Measurements from ENCODE around the gene ZNF780A.
"Not testable (repeated sequence)": the region's sequence is repeated elsewhere in the genome, so short reads cannot be mapped to it uniquely, and the experiment has no call there.

ZNF780A gene

DNA sequence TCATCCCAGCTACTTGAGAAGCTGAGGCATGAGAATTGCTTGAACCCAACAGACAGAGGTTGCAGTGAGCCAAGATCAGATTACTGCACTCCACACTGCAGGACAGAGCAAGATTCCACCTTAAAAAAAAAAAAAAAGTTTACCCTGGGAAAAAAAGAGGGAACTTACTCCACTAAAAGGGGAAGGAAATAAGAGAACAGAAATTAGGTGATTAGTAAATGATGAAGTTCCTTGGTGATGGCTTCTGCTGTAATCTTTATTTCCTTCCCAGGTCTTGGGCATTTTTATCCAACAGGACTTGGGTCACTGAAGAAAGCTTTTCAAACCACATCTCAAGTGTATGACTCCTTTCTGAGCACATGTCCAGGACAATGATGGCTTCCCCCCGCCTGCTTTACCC, 9.3 kb downstream of the ZNF780A start:
- no peak for DNase-seq

DNA sequence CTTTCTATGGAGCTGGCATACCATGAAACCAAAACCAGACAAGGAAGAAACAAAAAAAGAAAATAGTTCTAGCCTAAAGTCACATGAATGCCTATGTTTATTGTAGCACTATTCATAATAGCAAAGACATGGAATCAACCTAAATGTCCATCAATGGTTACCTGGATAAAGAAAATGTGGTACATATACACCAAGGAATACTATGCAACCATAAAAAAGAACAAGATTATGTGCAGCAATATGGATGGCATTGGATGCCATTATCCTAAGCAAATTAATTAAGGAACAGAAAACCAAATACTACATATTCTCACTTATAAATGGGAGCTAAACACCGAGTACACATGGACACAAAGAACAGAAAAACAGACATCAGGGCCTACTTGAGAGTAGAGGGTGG, 10.5 kb downstream of the ZNF780A start:
- DNase-seq = no peak

DNA sequence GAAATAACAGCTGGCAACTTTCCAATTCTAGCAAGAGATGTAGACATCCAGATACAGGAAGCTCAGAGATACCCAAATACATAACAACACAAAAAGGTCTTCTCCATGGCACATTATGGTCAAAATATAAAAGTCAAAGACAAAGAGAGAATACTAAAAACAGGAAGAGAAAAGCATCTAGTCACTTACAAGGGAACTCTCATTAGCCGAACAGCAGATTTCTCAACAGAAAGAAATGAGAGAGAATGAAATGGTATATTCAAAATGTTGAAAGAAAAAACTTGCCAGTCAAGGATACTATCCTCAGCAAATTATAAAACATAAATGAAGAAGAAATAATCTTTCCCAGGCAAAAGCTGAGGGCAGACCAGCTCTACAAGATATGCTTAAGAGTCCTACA, 12.4 kb downstream of the ZNF780A start:
- DNase-seq = no peak

DNA sequence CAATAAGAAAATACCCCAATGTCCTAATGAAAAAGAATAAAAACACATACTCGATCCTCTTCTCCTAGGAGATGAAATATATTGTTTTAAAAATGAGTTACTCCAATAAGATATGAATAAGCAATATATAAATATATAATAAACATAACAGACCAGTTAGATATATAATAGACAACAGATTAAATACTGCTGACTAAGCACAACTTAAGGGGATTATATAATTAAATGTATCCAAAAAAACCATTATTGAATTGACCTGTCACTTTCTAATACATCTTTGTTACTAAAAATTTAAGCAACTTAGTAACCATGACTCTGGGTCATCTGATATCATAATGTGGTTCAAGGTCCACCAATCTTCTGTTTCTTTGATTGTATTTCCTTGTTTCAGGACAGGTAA, 20.7 kb downstream of the ZNF780A start:
- DNase-seq = no peak

DNA sequence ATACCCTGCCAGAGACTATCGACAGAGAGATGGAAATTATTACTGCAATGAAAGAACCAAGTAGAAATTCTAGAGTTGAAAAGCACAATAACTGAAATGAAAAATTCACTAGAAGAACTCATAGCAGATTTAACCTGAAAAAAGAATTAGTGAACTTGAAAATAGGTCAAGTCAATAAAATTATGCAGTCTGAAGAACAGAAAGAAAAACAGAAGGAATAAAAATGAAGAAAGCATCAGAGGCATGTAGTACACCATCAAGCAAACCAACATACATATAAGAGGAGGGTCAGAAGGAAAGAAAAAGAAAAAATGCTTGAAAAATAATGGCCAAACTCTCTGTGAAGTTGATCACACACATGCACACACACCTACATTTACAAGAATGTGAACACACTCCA, 31.1 kb downstream of the ZNF780A start:
- DNase-seq = no peak

DNA sequence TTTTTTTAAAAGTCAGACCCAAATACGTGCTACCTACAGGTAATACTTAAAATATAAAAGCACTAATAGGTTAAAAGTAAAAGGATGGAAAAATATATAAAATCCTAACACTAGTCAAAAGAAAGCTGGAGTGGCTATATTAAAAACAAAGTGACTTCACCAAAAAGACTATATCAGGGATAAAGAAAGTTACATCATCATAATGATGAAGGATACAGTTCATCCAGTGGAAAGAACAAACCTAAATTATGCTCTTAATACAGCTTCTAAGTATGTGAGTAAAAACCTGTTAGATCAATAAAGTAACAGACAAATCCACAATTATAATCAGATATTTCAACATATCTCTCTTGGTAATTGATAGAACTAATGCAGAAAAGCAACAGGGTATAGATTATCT, 33.6 kb downstream of the ZNF780A start:
- no peak for DNase-seq

DNA sequence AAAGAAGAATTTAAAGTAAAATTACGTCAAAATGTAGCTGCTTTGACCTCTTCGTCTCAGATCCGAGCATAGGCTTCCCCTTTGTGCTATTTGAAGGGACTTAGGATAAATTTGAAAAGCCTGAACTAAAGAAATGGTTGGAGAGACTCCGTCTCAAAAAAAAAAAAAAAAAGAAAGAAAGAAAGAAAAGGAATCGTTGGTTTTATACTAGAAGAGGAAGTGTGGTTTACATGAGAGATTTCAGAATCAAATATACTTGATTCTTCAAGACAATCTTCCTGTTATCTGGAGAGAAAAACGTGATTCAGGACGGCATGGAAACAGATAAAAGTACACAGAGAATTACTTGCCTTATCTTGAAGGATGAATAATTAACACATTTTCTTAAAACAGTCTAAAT, 34.2 kb downstream of the ZNF780A start:
- no peak for DNase-seq

DNA sequence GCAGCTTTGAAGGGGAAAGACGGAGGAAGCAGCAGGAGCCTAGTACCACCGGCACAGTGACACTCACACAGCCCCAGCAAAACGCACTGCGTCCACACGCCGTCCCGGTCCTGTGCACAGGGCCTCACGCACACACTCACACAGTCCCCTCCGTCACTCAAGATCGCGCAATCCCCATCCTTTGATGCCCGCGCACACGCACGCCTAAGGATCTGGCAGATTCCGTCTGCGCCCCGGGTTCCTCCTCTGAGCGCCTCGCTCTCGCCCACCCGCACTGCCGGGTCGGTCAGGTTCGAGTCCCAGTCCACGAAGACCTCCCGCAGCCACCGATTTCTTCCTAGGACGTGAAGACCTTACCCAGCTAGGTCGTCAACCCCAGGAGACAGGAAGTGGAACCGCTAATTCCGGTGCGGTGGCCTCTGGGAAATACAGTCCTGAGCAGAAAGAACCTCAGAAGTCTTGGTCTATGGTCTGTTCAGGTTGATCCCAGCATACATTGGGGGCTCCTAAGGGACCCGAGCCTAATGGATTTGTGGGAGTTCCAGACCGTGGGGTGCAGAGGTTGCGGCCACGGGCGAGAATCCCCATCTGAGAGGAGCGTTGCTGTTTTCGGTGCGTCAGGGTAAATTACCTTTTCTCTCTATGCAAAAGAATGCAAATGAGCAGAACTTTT, 34.8 kb downstream of the ZNF780A start, which contains the start of gene ZNF780B:
TSS of gene ZNF780B (minus strand) at position 400 of the 673 bp plus-strand sequence. CDS start 5,899 bp downstream, outside the sequence.
- peak; percentile 64 for DNase-seq

DNA sequence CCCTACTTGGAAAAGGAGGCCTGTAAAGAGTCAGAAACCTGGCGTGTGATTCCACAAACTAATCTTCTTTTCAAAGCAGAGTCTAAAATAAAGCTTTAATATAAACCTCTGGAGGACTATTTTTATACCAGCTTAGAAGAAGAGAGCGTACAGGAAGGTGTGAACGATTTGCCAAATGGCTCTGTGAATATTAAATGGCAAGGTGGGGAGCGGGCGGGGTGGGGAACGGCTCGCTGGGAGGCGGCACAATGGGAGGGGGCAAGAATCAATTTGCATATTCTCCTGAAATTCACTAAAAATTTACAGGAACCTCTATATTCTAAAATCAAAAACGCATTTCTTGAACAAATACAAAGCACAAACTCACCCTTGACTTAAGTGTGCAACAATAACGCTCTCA, 35.7 kb downstream of the ZNF780A start:
- no peak for DNase-seq

DNA sequence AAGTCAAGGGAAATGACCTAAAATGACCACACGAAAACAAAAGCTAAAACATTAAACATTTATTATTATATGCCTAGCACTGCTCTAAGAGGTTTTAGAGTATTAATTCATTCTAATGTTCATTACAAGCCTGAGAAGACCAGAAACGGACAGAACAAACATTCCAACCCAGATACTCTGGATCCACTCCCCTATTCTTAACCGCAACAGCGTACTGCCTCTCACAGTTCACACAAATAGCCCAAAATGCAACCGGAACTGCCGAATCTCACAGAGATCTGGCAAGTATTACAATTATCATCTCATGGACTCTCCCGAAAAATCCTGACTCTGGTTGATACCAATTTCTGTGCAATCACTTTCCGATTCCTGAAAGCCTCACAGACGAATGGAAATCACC, 36.1 kb downstream of the ZNF780A start:
- no peak for DNase-seq

DNA sequence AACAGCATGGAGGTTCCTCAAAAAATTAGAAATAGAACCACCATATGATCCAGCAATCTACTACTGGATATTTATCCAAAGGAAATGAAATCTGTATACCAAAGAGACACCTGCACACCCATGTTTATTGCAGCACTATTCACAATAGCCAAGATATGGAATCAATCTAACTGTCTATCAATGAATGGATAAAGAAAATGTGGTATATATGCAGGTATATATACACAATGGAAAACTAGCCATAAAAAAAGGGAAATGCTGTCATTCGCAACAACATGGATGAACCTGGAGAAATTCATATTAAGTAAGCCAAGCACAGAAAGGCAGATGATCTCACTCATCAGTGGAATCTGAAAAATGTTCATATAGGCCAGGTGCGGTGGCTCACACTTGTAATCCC, 37.3 kb downstream of the ZNF780A start:
- no peak for DNase-seq

DNA sequence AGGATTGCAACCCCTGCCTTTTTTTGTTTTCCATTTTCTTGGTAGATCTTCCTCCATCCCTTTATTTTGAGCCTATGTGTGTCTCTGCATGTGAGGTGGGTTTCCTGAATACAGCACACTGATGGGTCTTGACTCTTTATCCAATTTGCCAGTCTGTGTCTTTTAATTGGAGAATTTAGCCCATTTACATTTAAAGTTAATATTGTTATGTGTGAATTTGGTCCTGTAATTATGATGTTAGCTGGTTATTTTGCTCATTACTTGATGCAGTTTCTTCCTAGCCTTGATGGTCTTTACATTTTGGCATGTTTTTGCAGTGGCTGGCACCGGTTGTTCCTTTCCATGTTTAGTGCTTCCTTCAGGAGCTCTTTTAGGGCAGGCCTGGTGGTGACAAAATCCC, 49.0 kb downstream of the ZNF780A start:
- not testable (repeated sequence) for DNase-seq

DNA sequence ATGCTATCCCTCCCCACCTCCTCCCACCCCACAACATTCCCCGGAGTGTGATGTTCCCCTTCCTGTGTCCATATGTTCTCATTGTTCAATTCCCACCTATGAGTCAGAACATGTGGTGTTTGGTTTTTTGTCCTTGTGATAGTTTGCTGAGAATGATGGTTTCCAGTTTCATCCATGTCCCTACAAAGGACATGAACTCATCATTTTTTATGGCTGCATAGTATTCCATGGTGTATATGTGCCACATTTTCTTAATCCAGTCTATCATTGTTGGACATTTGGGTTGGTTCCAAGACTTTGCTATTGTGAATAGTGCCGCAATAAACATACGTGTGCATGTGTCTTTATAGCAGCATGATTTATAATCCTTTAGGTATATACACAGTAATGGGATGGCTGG, 52.7 kb downstream of the ZNF780A start:
- DNase-seq = not testable (repeated sequence)

DNA sequence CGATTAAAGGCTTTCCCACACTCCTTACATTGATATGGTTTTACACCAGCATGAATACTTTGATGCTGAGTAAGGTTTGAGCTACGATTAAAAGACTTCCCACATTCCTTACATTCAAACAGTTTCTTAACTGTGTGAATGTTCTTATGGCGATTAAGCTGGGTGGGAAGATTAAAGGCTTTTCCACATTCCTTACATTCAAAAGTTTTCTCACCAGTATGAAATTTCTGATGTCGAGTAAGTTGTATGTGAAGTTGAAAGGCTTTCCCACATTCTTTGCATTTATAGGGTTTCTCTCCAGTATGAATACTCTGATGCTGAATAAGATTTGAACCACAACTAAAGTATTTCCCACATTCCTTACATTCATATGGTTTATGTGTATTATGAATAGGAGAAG, 54.7 kb downstream of the ZNF780A start:
- no peak for DNase-seq

DNA sequence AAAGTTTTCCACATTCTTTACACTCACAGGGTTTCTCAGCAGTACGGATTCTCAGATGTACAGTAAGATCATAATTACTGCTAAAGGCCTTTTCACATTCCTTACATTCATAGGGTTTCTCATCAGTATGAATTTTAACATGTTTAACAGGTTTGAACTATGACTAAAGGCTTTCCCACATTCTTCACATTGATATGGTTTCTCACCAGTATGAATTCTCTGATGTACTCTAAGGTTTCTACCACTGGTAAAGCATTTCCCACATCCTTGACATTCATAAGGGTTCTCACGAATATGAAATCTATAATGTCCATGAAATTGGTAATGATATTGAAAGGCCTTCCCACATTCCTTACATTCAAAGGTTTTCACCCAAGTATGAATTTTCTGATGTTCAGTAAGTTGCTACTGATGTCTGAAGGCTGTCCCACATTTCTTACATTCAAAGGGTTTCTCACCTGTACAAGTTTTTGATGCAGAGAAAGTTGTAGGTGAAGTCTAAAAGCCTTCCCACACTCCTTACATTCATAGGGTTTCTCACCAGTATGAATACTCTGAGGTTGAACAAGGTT, 56.7 kb downstream of the ZNF780A start:
- no peak for DNase-seq

DNA sequence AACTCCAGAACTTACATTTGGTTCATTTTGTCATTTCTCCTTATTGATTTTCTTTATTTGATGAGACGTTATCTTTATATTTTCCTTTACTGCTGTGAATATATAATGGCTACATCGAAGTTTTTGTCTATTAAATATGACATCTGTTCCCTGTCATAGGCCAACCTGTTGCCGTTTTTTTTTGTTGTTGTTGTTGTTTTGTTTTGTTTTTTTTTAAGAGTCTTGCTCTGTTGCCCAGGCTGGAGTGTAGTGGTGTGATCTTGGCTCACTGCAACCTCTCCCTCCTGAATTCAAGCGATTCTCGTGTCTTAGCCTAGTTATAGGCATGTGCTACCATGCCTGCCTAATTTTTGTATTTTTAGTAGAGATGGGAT, 64.2 kb downstream of the ZNF780A start:
- DNase-seq = no peak

DNA sequence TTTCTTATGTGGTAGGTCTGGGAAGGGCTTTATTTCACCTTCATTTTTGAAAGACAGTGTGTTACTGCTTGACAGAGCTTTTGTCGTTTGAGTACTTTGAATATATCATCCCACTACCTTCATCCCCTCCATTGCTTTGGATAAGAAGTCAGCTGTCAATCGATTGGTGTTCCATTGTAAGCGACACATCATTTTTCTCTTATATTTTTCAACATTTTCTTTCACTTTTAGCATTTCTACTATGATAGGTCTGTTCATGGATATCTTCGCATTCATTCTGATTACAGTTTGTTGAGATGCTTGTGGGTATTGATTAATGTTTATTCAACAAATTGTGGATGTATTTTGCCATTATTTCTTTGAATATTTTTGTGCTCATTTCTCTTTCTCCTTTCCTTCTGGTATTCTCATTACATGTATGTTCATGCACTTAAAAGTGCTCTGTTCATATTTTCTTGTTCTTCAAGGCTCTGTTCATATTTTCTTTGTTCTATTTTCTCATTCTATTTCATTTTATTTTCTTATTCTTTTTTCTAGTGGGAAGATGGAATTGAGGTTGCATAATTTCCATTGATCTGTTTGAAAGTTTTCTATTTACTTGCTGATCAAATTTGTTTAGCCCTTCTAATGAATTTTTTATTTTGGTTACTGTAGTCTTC, 64.7 kb downstream of the ZNF780A start:
- DNase-seq = no peak

DNA sequence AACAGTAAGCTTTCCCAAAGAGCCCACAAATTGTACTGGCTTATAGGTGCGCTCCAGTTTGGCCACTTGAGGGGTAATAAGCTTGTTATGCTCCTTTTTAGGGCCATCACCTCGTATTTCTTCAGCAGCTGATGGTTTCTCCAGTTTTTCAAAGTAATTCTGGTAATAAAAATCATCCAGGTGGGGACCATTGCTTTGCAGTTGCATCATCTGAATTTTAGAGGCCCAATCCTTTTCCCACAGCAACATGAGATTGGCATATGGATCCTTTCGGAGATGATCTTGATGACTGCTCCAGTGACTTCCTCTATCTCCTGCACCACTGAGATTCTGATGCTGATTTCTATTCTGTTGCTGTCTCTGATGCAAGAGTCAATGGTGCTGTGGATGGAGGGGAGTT, 66.8 kb downstream of the ZNF780A start:
- DNase-seq = no peak
